NOMO-1 (cell line): Measurements from ENCODE around the gene TRIM5.
"Not testable (repeated sequence)": the region's sequence is repeated elsewhere in the genome, so short reads cannot be mapped to it uniquely, and the experiment has no call there.

ENCODE experiments used
- DNase-seq, 2 experiments: peaks; one replicate each; lab custom pipeline; 2025; ENCODE audit not compliant: unreplicated experiment in 2 of 2; lab: John Stamatoyannopoulos, UW

The TRIM5 gene

GRCh38 chr11:5684646-5685362 is at the start of gene TRIM5:
Gene TRIM5, minus strand, starts transcription at chr11:5685074. Its CDS starts 4,897 bp downstream, at chr11:5680177.
- peak; percentile 79 to 83 for DNase-seq

GRCh38 chr11:5727691-5728090 is 42.8 kb upstream of the TRIM5 start:
- DNase-seq, result no peak

- no peak for DNase-seq
Measured at GRCh38 chr11:5726351-5726750, 41.5 kb upstream of the TRIM5 start.

- no peak for DNase-seq
Measured at GRCh38 chr11:5722622-5723021, 37.7 kb upstream of the TRIM5 start.

- no peak for DNase-seq
Measured at GRCh38 chr11:5719703-5720495, 35.0 kb upstream of the TRIM5 start.

GRCh38 chr11:5716518-5716917 is 31.6 kb upstream of the TRIM5 start:
- DNase-seq, result not testable (repeated sequence)

- no peak for DNase-seq
Measured at GRCh38 chr11:5713695-5714094, 28.8 kb upstream of the TRIM5 start.

- DNase-seq, result peak in 1 of 2 experiments; percentile 2
Measured at GRCh38 chr11:5712507-5712906, 27.6 kb upstream of the TRIM5 start.

GRCh38 chr11:5705688-5706087 is 20.8 kb upstream of the TRIM5 start:
- DNase-seq, result no peak

- DNase-seq, result no peak
Measured at GRCh38 chr11:5703741-5704536, 19.1 kb upstream of the TRIM5 start.

- DNase-seq, result peak in 1 of 2 experiments; percentile 13
Measured at GRCh38 chr11:5701055-5701577, 16.2 kb upstream of the TRIM5 start.

GRCh38 chr11:5700421-5701054 is 15.7 kb upstream of the TRIM5 start:
- DNase-seq, result peak in 1 of 2 experiments; percentile 43

GRCh38 chr11:5698281-5698680 is 13.4 kb upstream of the TRIM5 start:
- no peak for DNase-seq

GRCh38 chr11:5696210-5696609 is 11.3 kb upstream of the TRIM5 start:
- no peak for DNase-seq

- no peak for DNase-seq
Measured at GRCh38 chr11:5695580-5695979, 10.7 kb upstream of the TRIM5 start.

GRCh38 chr11:5694642-5695041 is 9.8 kb upstream of the TRIM5 start:
- no peak for DNase-seq

- DNase-seq, result peak; percentile 21 to 61
Measured at GRCh38 chr11:5691964-5692361, 7.1 kb upstream of the TRIM5 start.

- DNase-seq, result not testable (repeated sequence)
Measured at GRCh38 chr11:5691238-5691963, 6.5 kb upstream of the TRIM5 start.

- peak in 1 of 2 experiments; percentile 0 for DNase-seq
Measured at GRCh38 chr11:5690736-5691135, 5.9 kb upstream of the TRIM5 start.

GRCh38 chr11:5690216-5690615 is 5.3 kb upstream of the TRIM5 start:
- DNase-seq, result peak in 1 of 2 experiments; percentile 15
